ENCODE data around the gene UVRAG. TPM values are rescaled to one million over a fixed set of nuclear protein-coding genes. Genes with fewer than 3 reads are reported as not detected.

The UVRAG gene
- total RNA-seq, 1 experiment from 2014 or later: 31.3 TPM

DNA sequence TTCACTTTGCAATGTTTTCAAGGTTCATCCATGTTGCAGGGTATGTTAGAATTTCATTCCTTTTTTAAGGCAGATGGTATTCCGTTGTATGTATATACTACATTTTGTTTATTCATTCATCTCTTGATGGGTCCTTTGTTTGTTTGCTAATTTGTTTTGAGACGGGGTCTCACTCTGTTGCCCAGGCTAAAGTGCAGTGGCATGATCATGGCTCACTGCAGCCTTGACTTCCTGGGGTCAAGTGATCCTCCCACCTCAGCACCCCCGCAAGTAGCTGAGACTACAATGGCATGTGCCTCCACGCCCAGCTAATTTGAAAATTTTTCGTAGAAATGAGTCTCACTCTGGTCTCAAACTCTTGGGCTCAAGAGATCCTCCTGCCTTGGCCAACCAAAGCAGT, 6.2 kb downstream of the UVRAG start:
- intact Hi-C loops (cut with micrococcal nuclease; ENCODE audit: unreplicated experiment): no loop called here
- Mint-ChIP-seq H3K27me3 (ENCODE audit: insufficient read depth, unreplicated experiment) (no peaks in the 10 kb centered on the region), H3K36me3 (ENCODE audit: insufficient read depth, unreplicated experiment) (peaks cover 27% of the 10 kb centered on the region), H3K27ac (ENCODE audit: unreplicated experiment) (no peak overlapping the region), H3K9me3 (ENCODE audit: unreplicated experiment) (no peaks in the 10 kb centered on the region), H3K4me1 (ENCODE audit: low read depth, unreplicated experiment) (peaks cover 11% of the 10 kb centered on the region), H3K4me3 (ENCODE audit: unreplicated experiment) (no peak overlapping the region)
- Histone ChIP-seq H3K4me3 (ENCODE audit: low read depth, low read length) (no peak overlapping the region), H3K4me1 (peaks cover 8% of the 10 kb centered on the region), H3K36me3 (ENCODE audit: control insufficient read depth, insufficient read depth, low read length) (peaks cover 2% of the 10 kb centered on the region; the same call in 1 of the 2 replicates), H3K27me3 (replicated peaks; ENCODE audit: control insufficient read depth, insufficient read depth, low read length) (no peaks in the 10 kb centered on the region), H3K9me3 (no peaks in the 10 kb centered on the region)
- ChIA-PET POLR2A (no interaction called here), CTCF (no interaction called here)
- no TSS peak for BruUV-seq (replicated peaks)
- TF ChIP-seq, protein P1, sequence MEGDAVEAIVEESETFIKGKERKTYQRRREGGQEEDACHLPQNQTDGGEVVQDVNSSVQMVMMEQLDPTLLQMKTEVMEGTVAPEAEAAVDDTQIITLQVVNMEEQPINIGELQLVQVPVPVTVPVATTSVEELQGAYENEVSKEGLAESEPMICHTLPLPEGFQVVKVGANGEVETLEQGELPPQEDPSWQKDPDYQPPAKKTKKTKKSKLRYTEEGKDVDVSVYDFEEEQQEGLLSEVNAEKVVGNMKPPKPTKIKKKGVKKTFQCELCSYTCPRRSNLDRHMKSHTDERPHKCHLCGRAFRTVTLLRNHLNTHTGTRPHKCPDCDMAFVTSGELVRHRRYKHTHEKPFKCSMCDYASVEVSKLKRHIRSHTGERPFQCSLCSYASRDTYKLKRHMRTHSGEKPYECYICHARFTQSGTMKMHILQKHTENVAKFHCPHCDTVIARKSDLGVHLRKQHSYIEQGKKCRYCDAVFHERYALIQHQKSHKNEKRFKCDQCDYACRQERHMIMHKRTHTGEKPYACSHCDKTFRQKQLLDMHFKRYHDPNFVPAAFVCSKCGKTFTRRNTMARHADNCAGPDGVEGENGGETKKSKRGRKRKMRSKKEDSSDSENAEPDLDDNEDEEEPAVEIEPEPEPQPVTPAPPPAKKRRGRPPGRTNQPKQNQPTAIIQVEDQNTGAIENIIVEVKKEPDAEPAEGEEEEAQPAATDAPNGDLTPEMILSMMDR (IDR thresholded peaks at IDR 0.05; ENCODE audit: insufficient read depth in 1 of 2, low read depth in 1 of 2, low read length in 1 of 2, severe bottlenecking in 1 of 2, unreplicated experiment in 1 of 2): no peak
- no peak for DNase-seq

DNA sequence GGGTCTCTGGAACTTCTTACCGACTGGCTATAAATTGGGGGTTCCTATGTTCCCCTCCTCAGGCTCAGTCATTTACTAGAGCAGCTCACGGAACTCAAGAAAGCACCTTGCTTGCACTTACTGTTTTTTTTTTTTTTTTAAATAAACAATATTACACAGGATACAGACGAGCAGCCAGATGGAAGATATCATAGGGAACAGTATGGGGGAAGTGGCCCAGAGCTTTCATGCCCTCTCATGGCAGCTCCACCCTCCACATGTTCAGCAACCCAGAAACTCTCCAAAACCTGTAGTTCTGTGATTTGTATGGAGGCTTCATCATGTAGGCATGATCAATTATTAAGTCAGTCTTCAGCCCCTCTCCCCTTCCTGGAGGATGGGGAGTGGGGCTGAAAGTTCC, 7.5 kb downstream of the UVRAG start:
- TF ChIP-seq, protein P1 (IDR thresholded peaks at IDR 0.05; ENCODE audit: insufficient read depth in 1 of 2, low read depth in 1 of 2, low read length in 1 of 2, severe bottlenecking in 1 of 2, unreplicated experiment in 1 of 2): no peak
- Mint-ChIP-seq H3K27me3 (ENCODE audit: insufficient read depth, unreplicated experiment) (no peaks in the 10 kb centered on the region), H3K27ac (ENCODE audit: unreplicated experiment) (no peak overlapping the region), H3K36me3 (ENCODE audit: insufficient read depth, unreplicated experiment) (peaks cover 29% of the 10 kb centered on the region), H3K9me3 (ENCODE audit: unreplicated experiment) (no peaks in the 10 kb centered on the region), H3K4me1 (ENCODE audit: low read depth, unreplicated experiment) (peaks cover 21% of the 10 kb centered on the region), H3K4me3 (ENCODE audit: unreplicated experiment) (no peak overlapping the region)
- Histone ChIP-seq H3K4me3 (ENCODE audit: low read depth, low read length) (no peak overlapping the region), H3K4me1 (peaks cover 8% of the 10 kb centered on the region; the same call in 1 of the 2 replicates), H3K27me3 (replicated peaks; ENCODE audit: control insufficient read depth, insufficient read depth, low read length) (no peaks in the 10 kb centered on the region), H3K9me3 (no peaks in the 10 kb centered on the region), H3K36me3 (ENCODE audit: control insufficient read depth, insufficient read depth, low read length) (peaks cover 2% of the 10 kb centered on the region; the same call in 1 of the 2 replicates)
- no TSS peak for BruUV-seq (replicated peaks)
- intact Hi-C loops (cut with micrococcal nuclease; ENCODE audit: unreplicated experiment): no loop called here
- ChIA-PET POLR2A (no interaction called here), CTCF (no interaction called here)
- DNase-seq: no peak

DNA sequence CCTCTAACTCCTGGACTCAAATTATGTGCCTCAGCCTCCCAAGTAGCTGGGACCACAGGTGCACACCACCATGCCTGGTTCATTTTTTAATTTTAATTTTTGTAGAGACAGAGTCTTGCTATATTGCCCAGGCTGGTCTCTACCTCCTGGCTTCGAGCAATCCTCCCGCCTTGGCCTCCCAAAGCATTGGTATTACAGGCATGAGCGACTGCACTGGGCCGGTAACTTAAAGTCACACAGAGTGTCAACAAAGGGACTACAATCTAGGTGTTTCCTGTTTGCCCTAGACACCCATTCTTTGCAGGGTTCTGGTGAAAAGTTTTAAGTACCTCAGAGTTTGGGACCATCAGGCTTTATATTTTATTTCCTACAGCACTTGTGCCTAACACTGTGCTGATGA, 8.4 kb downstream of the UVRAG start:
- CTCF ChIA-PET: no interaction called here

More for the DNA sequence above, 8.4 kb downstream of the UVRAG start:
- BruUV-seq (replicated peaks): no TSS peak
- Histone ChIP-seq H3K36me3 (ENCODE audit: control insufficient read depth, insufficient read depth, low read length) (peaks cover 2% of the 10 kb centered on the region; the same call in 1 of the 2 replicates), H3K4me3 (ENCODE audit: low read depth, low read length) (no peak overlapping the region), H3K4me1 (peaks cover 8% of the 10 kb centered on the region; the same call in 1 of the 2 replicates), H3K27me3 (replicated peaks; ENCODE audit: control insufficient read depth, insufficient read depth, low read length) (no peaks in the 10 kb centered on the region), H3K9me3 (no peaks in the 10 kb centered on the region)
- peaks cover 29% of the 10 kb centered on the region for H3K36me3 Mint-ChIP-seq (ENCODE audit: insufficient read depth, unreplicated experiment)
- no peak for DNase-seq
- H3K27ac Mint-ChIP-seq (ENCODE audit: unreplicated experiment): no peak overlapping the region
- H3K4me3 Mint-ChIP-seq (ENCODE audit: unreplicated experiment): no peak overlapping the region
- TF ChIP-seq, protein P1 (IDR thresholded peaks at IDR 0.05; ENCODE audit: insufficient read depth in 1 of 2, low read depth in 1 of 2, low read length in 1 of 2, severe bottlenecking in 1 of 2, unreplicated experiment in 1 of 2): no peak
- POLR2A ChIA-PET: no interaction called here
- H3K9me3 Mint-ChIP-seq (ENCODE audit: unreplicated experiment): no peaks in the 10 kb centered on the region
- peaks cover 21% of the 10 kb centered on the region for H3K4me1 Mint-ChIP-seq (ENCODE audit: low read depth, unreplicated experiment)
- intact Hi-C loops (cut with micrococcal nuclease; ENCODE audit: unreplicated experiment): no loop called here
- no peaks in the 10 kb centered on the region for H3K27me3 Mint-ChIP-seq (ENCODE audit: insufficient read depth, unreplicated experiment)

Data from Caco-2 (cell line).